Hippocampal formation (tissue), 2 donors: Measurements from ENCODE around the gene KLF6.

Source experiments
- DNase-seq, 2 donors: peaks; one replicate each; lab custom pipeline; 2025; lab: John Stamatoyannopoulos, UW

KLF6 gene

DNA sequence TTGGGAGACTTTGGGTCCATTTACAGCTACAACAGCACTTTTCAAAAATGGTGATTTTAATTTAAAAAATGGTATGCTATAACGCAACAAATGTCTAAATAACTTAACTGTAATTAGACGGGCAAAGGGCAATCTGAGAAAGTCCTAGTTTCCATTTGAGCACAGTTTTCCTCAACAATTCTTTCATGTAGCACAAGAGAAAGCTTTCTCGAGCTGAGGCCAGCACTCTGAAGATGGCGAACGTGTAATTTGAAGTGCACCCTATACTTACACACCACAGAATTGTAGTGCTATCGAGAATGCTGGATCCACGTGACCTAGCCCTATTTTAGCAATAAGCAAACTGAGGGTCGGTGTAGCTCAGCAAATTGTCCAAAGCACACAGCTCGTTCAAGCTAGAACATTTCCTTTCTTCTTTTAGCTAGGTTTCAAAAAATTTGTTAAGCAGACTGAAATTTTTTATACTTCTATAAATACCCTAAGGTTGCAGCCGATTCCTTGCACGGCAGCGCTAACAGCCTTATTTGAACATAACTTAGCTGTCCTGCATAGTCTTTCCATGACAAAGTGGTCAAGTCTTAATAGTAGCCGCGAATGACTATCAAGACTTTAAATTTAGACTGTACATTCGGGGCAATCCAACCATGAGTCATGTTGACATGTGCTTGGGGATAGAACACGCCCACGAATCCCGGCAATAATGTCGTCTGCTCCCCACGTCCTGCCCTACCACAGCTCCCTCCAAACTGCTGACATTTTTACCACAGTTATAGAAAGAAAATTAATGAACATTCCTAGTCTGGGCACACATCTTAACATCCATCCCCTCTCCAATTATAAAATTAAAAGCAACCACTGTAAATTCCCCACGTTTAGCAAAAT, 10.0 kb downstream of the KLF6 start:
- DNase-seq: no peak

- DNase-seq: no peak
These were observed 10.8 kb downstream of the KLF6 start for GRCh38 chr10:3774018-3774813.

GRCh38 chr10:3773460-3774017, 11.5 kb downstream of the KLF6 start:
- DNase-seq: no peak

GRCh38 chr10:3772361-3773171, 12.4 kb downstream of the KLF6 start:
- DNase-seq: no peak

GRCh38 chr10:3770611-3771110, 14.3 kb downstream of the KLF6 start:
- DNase-seq: no peak

DNA sequence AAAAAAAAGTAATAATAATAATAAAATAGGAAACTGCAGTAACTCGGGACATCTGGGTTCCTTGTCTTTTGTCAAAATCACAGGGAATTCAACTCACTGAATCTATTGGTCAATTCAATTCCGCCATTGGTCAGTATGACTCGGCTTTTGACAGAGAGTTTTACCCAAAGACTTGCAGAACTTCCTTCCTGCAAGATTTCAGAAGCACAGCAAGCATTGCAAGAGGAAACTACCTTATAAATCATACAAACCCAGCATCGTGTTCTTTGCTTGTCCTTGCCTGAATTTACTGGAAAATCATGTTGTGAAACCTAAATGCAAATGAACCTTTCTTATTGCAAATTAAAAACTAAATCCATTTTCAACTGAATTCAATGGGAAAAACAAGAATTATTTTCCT, 15.5 kb downstream of the KLF6 start:
- no peak for DNase-seq

DNA sequence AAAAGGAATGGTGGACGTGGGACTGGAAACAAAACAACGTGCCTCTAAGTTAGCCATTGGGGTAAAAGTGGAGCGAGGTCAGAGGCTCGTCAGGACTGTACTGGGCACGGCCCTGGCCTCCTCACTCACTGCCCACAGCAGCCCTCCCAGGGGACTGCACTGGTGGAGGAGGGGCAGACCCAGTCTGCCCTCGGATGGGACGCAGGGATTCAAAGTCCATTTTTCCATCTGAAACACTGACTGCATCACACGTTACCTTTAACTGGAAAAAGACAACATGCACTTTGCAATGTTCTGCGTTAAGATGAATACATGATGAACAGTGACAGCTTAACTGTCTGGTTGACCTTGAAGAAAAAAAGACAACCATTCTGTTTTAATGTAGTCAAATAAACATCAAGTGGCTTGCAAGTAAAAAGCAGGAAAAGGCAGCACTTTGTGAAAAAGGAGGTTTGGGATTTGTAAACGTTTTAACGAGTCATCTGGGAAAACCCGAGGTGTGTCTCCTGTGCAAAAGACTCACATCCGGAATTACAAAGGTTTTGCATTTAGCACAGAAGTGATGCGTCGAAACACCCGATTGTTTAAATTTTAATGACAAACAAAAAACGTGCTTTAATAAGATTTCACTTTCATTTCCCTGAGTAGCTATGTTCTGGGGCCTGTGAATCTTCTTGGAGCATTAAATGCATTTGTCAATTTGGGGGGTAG, 18.8 kb downstream of the KLF6 start:
- DNase-seq: no peak

DNA sequence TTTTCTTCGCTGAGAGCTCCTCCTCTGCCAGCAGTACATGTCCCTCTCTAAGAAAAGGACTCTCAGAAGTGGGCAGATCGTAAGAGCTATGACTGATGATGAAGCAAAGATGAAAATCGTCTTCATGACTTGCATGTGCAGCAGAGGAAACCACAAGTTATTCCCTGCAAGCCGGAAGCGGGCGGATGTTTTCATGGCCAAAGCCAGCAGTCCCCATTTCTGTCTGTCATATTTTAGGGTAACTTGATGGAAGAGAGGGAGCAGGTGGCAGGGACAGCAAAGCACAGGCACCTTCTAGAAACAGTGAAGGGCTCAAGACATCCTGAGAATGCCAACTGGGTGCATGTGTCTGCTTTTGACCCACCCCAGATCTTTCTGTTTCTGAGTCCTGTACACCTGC, 19.9 kb downstream of the KLF6 start:
- DNase-seq: no peak

DNA sequence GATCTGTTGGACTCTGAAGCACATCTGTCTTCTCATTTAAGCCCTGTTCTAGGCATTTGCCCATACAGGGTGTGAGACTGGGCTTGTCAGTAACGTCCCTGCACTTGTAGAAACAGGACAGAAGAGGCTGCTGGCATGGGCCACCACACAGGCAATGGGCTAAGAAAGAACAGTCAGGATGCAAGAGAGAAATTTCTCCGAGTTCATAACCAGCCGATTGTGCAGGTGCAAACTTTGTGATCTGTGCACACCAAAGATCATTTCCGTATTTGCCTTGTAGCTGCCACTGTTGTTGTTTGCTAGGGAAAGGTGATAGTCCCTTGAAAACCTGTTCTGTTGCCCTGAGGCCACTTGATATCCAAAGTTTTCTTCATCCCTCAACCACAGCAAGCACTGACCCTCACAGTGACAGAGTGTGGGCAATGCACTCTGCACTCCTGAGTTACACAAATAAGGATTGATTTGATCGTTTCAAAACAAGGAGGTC, 20.3 kb downstream of the KLF6 start:
- no peak for DNase-seq

DNA sequence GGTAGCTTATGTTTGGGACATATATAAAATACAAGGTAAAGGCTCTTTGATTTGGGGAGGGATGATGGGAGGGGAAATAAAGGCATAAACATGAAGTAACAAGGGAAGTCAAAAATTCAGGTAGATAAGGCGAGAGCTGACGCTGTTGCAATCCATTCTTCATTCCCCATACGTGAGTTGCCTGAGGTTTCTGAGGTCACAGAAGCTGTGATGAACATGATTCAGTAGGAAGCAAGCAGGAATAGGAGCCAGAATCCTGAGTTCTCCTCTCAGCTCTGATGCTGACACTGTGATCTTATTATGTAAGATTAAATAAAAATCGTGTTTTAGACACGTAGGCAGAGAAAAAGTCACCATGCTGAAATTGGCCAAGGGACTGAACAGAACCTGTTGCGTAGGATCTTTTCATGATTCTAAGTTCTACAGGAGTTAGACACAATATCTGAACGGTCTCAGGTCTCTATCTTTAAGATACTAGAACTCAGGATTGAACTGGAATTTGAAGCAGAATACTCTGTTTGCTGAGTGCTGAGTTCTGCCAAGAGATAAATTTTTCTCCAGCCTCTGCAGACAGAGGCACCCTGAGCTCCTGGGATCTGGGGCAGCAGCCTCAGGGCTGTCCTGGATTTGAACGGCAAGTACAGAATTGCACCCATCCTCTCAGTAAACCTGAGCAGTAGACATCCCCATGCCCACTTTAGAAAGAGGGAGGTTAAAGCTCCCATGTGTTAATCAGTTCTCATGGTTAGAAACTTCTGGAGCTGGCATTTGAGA, 21.0 kb downstream of the KLF6 start:
- DNase-seq: no peak

DNA sequence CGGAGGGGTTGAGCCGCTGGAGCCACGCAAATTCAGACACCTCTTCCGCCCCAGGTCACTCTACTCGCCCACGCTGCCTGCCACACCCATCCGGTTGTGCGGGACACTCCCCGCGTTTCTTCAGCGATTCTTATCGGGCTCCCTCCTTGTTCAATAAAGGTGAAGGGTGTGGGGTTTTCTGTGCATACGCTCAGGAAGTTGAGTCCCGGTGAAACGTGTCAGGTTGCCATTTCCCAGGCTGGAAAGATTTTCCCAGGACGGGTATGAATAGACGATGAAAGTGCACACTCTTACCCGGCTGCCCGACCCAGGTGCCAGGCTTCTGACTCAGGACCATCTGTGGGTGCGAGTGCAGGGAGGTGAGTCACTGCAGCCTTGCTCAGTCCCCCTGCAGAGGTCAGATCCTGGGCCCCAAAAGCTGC, 22.0 kb downstream of the KLF6 start:
- no peak for DNase-seq

DNA sequence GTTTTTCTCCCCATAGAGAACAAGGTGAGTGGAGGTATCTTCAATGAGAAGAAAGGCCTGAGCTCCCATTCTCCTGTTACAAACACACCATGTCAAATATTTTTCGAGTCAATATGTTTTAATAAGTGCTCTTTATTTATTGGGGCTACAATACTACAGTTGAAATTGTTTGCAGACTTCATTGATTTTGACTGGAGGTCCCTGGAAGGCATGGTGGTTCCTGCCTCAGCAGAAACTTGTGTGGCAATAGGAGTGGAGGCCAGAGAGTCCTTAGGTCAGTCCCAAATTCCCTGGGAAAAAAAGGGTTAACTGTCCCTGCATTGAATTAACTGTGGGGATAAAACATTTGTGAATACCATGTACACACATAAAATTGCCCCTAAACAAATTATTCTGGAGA, 22.7 kb downstream of the KLF6 start:
- DNase-seq: no peak

DNA sequence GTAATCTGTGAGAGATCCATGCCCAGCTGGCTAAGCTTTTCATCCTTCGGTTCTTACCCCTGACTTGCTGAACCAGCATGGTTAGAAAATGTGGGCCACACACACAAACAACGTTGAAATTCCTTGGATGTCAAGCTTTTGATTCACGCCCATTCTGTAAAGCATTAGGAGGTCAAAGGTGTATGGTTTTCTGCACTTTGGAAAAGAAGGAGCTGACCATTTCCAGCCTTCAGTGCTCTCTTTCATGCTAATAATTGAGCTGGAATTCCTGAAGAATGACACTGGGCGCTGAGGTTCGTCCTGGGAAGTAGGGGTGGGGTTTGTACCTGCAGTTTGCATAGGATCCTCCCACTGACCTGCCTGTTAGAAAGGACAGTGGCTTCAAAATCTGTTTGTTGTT, 23.1 kb downstream of the KLF6 start:
- no peak for DNase-seq

DNA sequence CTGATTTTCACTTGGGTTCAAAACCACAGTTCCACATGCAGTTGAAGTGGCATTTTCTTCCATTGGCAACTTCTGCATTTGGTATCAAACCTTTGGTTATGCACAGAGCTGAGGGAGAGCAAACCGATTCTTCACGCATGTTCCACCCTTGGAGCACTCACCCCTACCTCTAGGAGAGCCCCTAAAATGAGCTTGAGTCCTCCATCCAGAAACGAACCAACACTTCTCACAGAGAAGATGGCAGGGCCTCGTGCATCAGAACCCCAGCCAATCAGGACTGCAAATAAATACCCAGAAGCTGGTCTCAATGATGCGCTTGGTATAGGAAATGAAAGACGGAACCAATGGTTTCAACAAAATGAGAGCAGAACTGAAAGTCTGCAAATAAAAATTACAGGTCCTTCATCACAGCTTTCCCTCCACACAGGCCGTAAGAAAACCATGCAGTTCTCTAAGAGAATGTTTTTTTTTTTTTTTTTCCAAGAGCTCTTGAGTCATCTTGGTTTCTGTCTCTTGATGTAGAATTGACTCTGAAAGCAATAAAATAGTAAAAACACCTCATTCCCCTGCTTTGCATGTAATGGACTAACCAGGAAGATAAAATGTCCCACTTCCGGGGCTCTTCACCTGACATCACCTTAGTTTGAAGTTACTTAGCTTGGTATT, 23.9 kb downstream of the KLF6 start:
- DNase-seq: no peak

- no peak for DNase-seq
These were observed 24.9 kb downstream of the KLF6 start for GRCh38 chr10:3760083-3760482.

- no peak for DNase-seq
These were observed 25.6 kb downstream of the KLF6 start for GRCh38 chr10:3759397-3759796.

- DNase-seq: no peak
These were observed 26.5 kb downstream of the KLF6 start for GRCh38 chr10:3758491-3758970.

GRCh38 chr10:3757638-3758490, 27.1 kb downstream of the KLF6 start:
- DNase-seq: no peak

DNA sequence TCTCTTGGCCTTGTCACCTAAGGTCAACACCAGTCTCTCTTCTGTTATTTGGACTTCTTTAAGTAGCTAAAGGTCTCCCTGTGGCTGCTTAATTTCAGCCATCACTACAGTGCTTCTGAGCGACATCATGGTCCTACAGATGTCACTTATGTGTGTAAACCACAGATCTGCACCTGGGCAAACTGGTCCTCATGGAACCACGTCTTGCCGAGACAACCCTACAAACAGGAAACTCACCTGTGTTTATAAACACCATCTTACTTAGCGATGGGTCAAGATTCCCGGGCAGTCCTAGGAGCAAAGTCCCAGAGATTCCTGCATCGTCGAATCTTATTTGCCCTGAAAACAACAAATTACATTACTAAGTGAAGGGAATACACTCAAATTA, 27.8 kb downstream of the KLF6 start:
- DNase-seq: no peak
